K562 (cell line): ENCODE measurements around the gene HPSE2. TPM values are rescaled to one million over a fixed set of nuclear protein-coding genes. Genes with fewer than 3 reads are reported as not detected.

Experiments
- BCOR ChIP-seq: fragments of 450-650 bp; IDR thresholded peaks from 2 replicates; pipeline ENCODE4 v1.6.1; 2016
- CBX8 ChIP-seq: fragments of 200-600 bp; sonication (generic); IDR thresholded peaks from 2 replicates; pipeline ENCODE4 v1.6.1; 2012; ENCODE audit warnings: borderline replicate concordance, mixed run types, low read depth, mild to moderate bottlenecking, moderate library complexity, mixed read lengths, low read length, control low read depth, inconsistent platforms; ENCODE audit not compliant: poor library complexity, severe bottlenecking; ENCODE audit errors: extremely low read depth
- CHD1 ChIP-seq: fragments of 200-600 bp; sonication (generic); IDR thresholded peaks from one replicate; pipeline ENCODE4 v1.6.1; 2012; ENCODE audit warnings: mild to moderate bottlenecking, moderate library complexity, low read length, inconsistent platforms
- DNMT1 ChIP-seq: fragments of 450-650 bp; IDR thresholded peaks from 2 replicates; pipeline ENCODE4 v1.6.1; 2016; ENCODE audit warnings: antibody characterized with exemption, mild to moderate bottlenecking
- FOXJ3 ChIP-seq: sonication (generic); formaldehyde crosslinking; IDR thresholded peaks from 2 replicates; pipeline ENCODE4 v1.4.0; 2020; ENCODE audit warnings: mild to moderate bottlenecking, missing genetic modification reagents
- HES1 ChIP-seq: fragments of 450-650 bp; IDR thresholded peaks from 2 replicates; pipeline ENCODE4 v1.6.1; 2016; ENCODE audit warnings: low read depth, mild to moderate bottlenecking, moderate library complexity
- HNRNPL ChIP-seq: fragments of 200-400 bp; formaldehyde crosslinking; IDR thresholded peaks from 2 replicates; pipeline ENCODE4 v1.6.1; 2017; ENCODE audit warnings: low read depth, mild to moderate bottlenecking, low read length
- MAFK ChIP-seq: IDR thresholded peaks from 2 replicates; pipeline ENCODE4 v1.6.1; 2011; ENCODE audit warnings: low read length, improper control_type of control experiment
- NFIC ChIP-seq: fragments of 450-650 bp; IDR thresholded peaks from 2 replicates; pipeline ENCODE4 v1.6.1; 2017; ENCODE audit warnings: mild to moderate bottlenecking, inconsistent platforms
- NR3C1 ChIP-seq: sonication (generic); formaldehyde crosslinking; IDR thresholded peaks from 2 replicates; pipeline ENCODE4 v1.8.1; 2022; ENCODE audit warnings: missing genetic modification reagents
- PRMT5 ChIP-seq: sonication (generic); formaldehyde crosslinking; IDR thresholded peaks from 2 replicates; pipeline ENCODE4 v1.5.0; 2020; ENCODE audit warnings: missing genetic modification reagents
- ZBTB1 ChIP-seq: sonication (generic); formaldehyde crosslinking; IDR thresholded peaks from 2 replicates; pipeline ENCODE4 v1.8.1; 2023; ENCODE audit warnings: missing genetic modification reagents, low read depth, mild to moderate bottlenecking, borderline replicate concordance
- ZBTB7A ChIP-seq: IDR thresholded peaks from 2 replicates; pipeline ENCODE4 v1.6.1; 2011; ENCODE audit warnings: low read depth, mild to moderate bottlenecking, low read length, moderate library complexity, borderline replicate concordance; ENCODE audit not compliant: control insufficient read depth
- ZNF318 ChIP-seq, 2 experiments: fragments of 450-650 bp; IDR thresholded peaks; 2 replicates each; pipeline ENCODE4 v1.6.1; 2016; ENCODE audit warnings: mild to moderate bottlenecking in 2 of 2, borderline replicate concordance in 1 of 2, low read depth in 1 of 2, moderate library complexity in 1 of 2
- ZNF583 ChIP-seq: fragments of 250-450 bp; sonication (Bioruptor Pico); IDR thresholded peaks from 2 replicates; pipeline ENCODE4 v1.4.0; 2020
- ZNF696 ChIP-seq: fragments of 250-450 bp; sonication (Bioruptor Pico); conservative IDR thresholded peaks from 2 replicates; pipeline ENCODE4 v1.4.0; 2020; ENCODE audit warnings: mild to moderate bottlenecking, moderate library complexity
- polyA plus RNA-seq, 8 experiments: library from polyadenylated mRNA; depleted of rRNA in 4 of 8; stranded (reverse) in 5 of 8; unstranded in 3 of 8; fragments of >200 nt; fragmentation: Nextera tagmentation in 2 of 8; fragmentation: Illumina TruSeq in 1 of 8; extraction: Ambion mirVana in 2 of 8; extraction: Trizol in 1 of 8; gene quantifications; 2 replicates each; pipeline versions ENCODE4 v1.2.1 to v1.2.3, GENCODE V29; 2011 to 2014; ENCODE audit warnings: inconsistent platforms in 1 of 8, missing spikeins in 1 of 8
- total RNA-seq, 7 experiments: library from RNA; depleted of rRNA in 6 of 7; stranded (reverse); fragments of >200 nt in 6 of 7; fragmentation: Illumina TruSeq in 2 of 7; extraction: Trizol in 2 of 7; gene quantifications; 2 replicates each; pipeline versions ENCODE4 v1.2.1 to v1.2.3, GENCODE V29; 2011 to 2021; ENCODE audit warnings: low replicate concordance in 1 of 7
- TF ChIP-seq, protein P1 (sequence below): fragments of 250-450 bp; sonication (Bioruptor Pico); IDR thresholded peaks from 2 replicates; pipeline ENCODE4 v1.5.1; 2021; ENCODE audit warnings: mild to moderate bottlenecking

HPSE2 gene
- total and polyA plus RNA-seq, 9 of the 15 experiments (the other 6 are each of a cell fraction or from before 2014, with no cell fraction given) = 0.03 to 0.10 (median 0.04) TPM; not detected in 2

DNA sequence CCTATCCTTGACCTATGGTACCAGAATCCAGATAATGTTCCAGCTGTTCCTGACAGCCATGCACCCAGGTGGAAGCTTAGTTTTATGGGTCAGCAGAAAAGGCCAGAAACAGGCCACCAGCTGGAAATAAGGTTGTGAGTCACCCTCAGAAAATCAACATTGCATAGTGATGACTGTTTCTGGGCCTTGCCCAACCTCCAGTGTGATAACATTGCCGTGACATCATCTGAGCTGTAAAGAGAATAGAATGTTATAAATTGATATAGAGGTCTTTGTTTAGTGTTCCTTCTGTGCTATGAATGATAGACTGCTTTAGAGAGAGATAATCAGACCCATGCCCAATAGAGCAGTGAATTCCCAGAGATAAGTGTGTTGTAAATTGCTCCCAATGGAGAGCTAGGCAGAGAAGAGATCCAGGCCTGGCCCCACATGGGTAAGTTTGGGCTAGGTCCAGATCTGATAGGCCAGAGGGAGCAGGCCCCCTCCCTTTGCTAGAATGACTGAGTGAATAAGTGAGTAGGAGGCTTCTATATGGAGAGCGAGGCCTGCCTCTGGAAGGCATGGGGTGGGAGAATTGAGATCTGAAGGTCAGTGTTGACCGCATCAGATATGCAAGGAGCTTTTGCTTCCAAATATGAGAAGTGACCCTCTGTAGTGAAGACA lies 774.7 kb downstream of the HPSE2 start (continued):
- peak; percentile 49; the same call in 1 of the 2 replicates for TF ChIP-seq ZBTB7A
- peak; percentile 87 for TF ChIP-seq HES1
- no peak for TF ChIP-seq CBX8
- peak; percentile 58; the same call in 1 of the 2 replicates for TF ChIP-seq BCOR
- TF ChIP-seq ZNF696 (CRISPR knock-in tag) = no peak
- no peak for TF ChIP-seq PRMT5 (CRISPR knock-in tag)
- TF ChIP-seq FOXJ3 (CRISPR knock-in tag) = no peak
- TF ChIP-seq MAFK = peak; percentile 79
- no peak for TF ChIP-seq CHD1
- TF ChIP-seq NFIC = peak; percentile 99
- TF ChIP-seq HNRNPL = no peak
- TF ChIP-seq NR3C1 (CRISPR knock-in tag) = no peak
- TF ChIP-seq ZNF583 (CRISPR knock-in tag) = no peak
- TF ChIP-seq DNMT1 = no peak
- TF ChIP-seq, protein P1, sequence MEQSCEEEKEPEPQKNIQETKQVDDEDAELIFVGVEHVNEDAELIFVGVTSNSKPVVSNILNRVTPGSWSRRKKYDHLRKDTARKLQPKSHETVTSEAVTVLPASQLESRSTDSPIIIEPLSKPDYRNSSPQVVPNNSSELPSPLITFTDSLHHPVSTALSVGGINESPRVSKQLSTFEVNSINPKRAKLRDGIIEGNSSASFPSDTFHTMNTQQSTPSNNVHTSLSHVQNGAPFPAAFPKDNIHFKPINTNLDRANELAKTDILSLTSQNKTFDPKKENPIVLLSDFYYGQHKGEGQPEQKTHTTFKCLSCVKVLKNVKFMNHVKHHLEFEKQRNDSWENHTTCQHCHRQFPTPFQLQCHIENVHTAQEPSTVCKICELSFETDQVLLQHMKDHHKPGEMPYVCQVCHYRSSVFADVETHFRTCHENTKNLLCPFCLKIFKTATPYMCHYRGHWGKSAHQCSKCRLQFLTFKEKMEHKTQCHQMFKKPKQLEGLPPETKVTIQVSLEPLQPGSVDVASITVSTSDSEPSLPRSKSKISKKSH (CRISPR knock-in tag) = no peak
- peak in 1 of 2 experiments; percentile 100; a peak in 2 of 4 replicates for TF ChIP-seq ZNF318 (IDR thresholded peaks at IDR 0.05; ENCODE audit: borderline replicate concordance in 1 of 2, low read depth in 1 of 2)
- TF ChIP-seq ZBTB1 (CRISPR knock-in tag) = no peak
